ENCODE data around the gene SNX1.
A peak's percentile ranks its signal among the peaks of the same experiment; 100 is the strongest.

SNX1 gene

GRCh38 chr15:64092075-64092820 is 3.5 kb upstream of the SNX1 start:
- peak overlapping the region; percentile 77 for H3K4me3 ChIP-seq (ENCODE audit: low read depth, low read length)
- no peak overlapping the region for H2AFZ ChIP-seq
- H3K36me3 ChIP-seq (ENCODE audit: control insufficient read depth, insufficient read depth, low read length) = no peaks in the 10 kb centered on the region
- no peak overlapping the region for H3K9ac ChIP-seq
- peak overlapping the region; percentile 68 for H3K4me2 ChIP-seq (ENCODE audit: low read length)
- TF ChIP-seq CTCF (IDR thresholded peaks at IDR 0.05) = no peak
- no peaks in the 10 kb centered on the region for H3K27me3 ChIP-seq (ENCODE audit: control insufficient read depth, insufficient read depth, low read length)
- H3K4me1 ChIP-seq = peaks cover 6% of the 10 kb centered on the region
- H3K27ac ChIP-seq = no peak overlapping the region
- H3K79me2 ChIP-seq = peaks cover 8% of the 10 kb centered on the region
- H3K9me3 ChIP-seq (ENCODE audit: control insufficient read depth, low read length) = no peaks in the 10 kb centered on the region

- peak overlapping the region; percentile 90 for H2AFZ ChIP-seq
- no peak for TF ChIP-seq CTCF (IDR thresholded peaks at IDR 0.05)
- H3K36me3 ChIP-seq (ENCODE audit: control insufficient read depth, insufficient read depth, low read length) = no peaks in the 10 kb centered on the region
- H3K9ac ChIP-seq = peak overlapping the region; percentile 11
- no peaks in the 10 kb centered on the region for H3K27me3 ChIP-seq (ENCODE audit: control insufficient read depth, insufficient read depth, low read length)
- H3K79me2 ChIP-seq = peaks cover 8% of the 10 kb centered on the region
- H3K27ac ChIP-seq = peak overlapping the region; percentile 91
- peak overlapping the region; percentile 77 for H3K4me3 ChIP-seq (ENCODE audit: low read depth, low read length)
- no peaks in the 10 kb centered on the region for H3K9me3 ChIP-seq (ENCODE audit: control insufficient read depth, low read length)
- peak overlapping the region; percentile 68 for H3K4me2 ChIP-seq (ENCODE audit: low read length)
- H3K4me1 ChIP-seq = peaks cover 6% of the 10 kb centered on the region
Observed at GRCh38 chr15:64092864-64093626, 2.7 kb upstream of the SNX1 start.

- H3K4me1 ChIP-seq = peaks cover 6% of the 10 kb centered on the region
- TF ChIP-seq CTCF (IDR thresholded peaks at IDR 0.05) = no peak
Observed at GRCh38 chr15:64093627-64094417, 2.0 kb upstream of the SNX1 start, which contains the start of gene CIAO2A. Gene CIAO2A, minus strand, starts transcription at chr15:64093838. Its CDS starts 70 bp downstream, at chr15:64093768.

GRCh38 chr15:64095431-64095794 is 369 bp upstream of the SNX1 start:
- H3K79me2 ChIP-seq = peaks cover 9% of the 10 kb centered on the region
- no peaks in the 10 kb centered on the region for H3K27me3 ChIP-seq (ENCODE audit: control insufficient read depth, insufficient read depth, low read length)
- peak overlapping the region; percentile 54 for H3K4me2 ChIP-seq (ENCODE audit: low read length)
- TF ChIP-seq CTCF (IDR thresholded peaks at IDR 0.05) = no peak
- H3K9ac ChIP-seq = no peak overlapping the region
- H3K4me3 ChIP-seq (ENCODE audit: low read depth, low read length) = peak overlapping the region; percentile 89
- H3K36me3 ChIP-seq (ENCODE audit: control insufficient read depth, insufficient read depth, low read length) = no peaks in the 10 kb centered on the region
- H3K27ac ChIP-seq = peak overlapping the region; percentile 60
- no peaks in the 10 kb centered on the region for H3K9me3 ChIP-seq (ENCODE audit: control insufficient read depth, low read length)
- H3K4me1 ChIP-seq = peaks cover 13% of the 10 kb centered on the region
- H2AFZ ChIP-seq = peak overlapping the region; percentile 89

More at GRCh38 chr15:64093627-64094417, 2.0 kb upstream of the SNX1 start, which contains the start of gene CIAO2A:
- no peaks in the 10 kb centered on the region for H3K36me3 ChIP-seq (ENCODE audit: control insufficient read depth, insufficient read depth, low read length)
- H2AFZ ChIP-seq = peak within 1 kb of the TSS; percentile 90
- H3K79me2 ChIP-seq = peaks cover 11% of the 10 kb centered on the region
- peak within 1 kb of the TSS; percentile 91 for H3K27ac ChIP-seq
- H3K4me3 ChIP-seq (ENCODE audit: low read depth, low read length) = peak within 1 kb of the TSS; percentile 77
- peak within 1 kb of the TSS; percentile 68 for H3K4me2 ChIP-seq (ENCODE audit: low read length)
- no peaks in the 10 kb centered on the region for H3K27me3 ChIP-seq (ENCODE audit: control insufficient read depth, insufficient read depth, low read length)
- peak within 1 kb of the TSS; percentile 46 for H3K9ac ChIP-seq
- H3K9me3 ChIP-seq (ENCODE audit: control insufficient read depth, low read length) = no peaks in the 10 kb centered on the region
